Brain microvascular endothelial cell (primary cell): Measurements from ENCODE around the gene PACSIN1.

ENCODE experiments used
- DNase-seq: peaks from one replicate; pipeline ENCODE4 v3.0.0-alpha.2; 2020
- H3K27ac ChIP-seq: fragments of 250-450 bp; sonication (Bioruptor Pico); 2 replicates; pipeline ENCODE4 v1.5.1; 2020; ENCODE audit warnings: mild to moderate bottlenecking, moderate library complexity
- H3K27me3 ChIP-seq: fragments of 250-450 bp; sonication (Bioruptor Pico); replicated peaks from 2 replicates; pipeline ENCODE4 v1.5.1; 2020; ENCODE audit warnings: mild to moderate bottlenecking
- H3K36me3 ChIP-seq: fragments of 250-450 bp; sonication (Bioruptor Pico); replicated peaks from 2 replicates; pipeline ENCODE4 v1.5.1; 2020; ENCODE audit warnings: mild to moderate bottlenecking
- H3K4me3 ChIP-seq: 2 replicates; pipeline ENCODE4 v1.5.1; 2011; ENCODE audit warnings: low read depth, mild to moderate bottlenecking, control low read depth, low read length, moderate library complexity
- in situ Hi-C: cut with HindIII; loops from 2 replicates; pipeline ENCODE4 v1.10.0; 2017; ENCODE audit warnings: low sequenced_read_pairs, low pct_ligation_motif_present
- TF ChIP-seq, protein P1 (sequence below): IDR thresholded peaks from 2 replicates; pipeline ENCODE4 v1.5.1; 2011; ENCODE audit warnings: low read depth, mild to moderate bottlenecking, moderate library complexity, low read length, control low read depth, inconsistent platforms; ENCODE audit errors: missing control alignments

Gene PACSIN1

DNA sequence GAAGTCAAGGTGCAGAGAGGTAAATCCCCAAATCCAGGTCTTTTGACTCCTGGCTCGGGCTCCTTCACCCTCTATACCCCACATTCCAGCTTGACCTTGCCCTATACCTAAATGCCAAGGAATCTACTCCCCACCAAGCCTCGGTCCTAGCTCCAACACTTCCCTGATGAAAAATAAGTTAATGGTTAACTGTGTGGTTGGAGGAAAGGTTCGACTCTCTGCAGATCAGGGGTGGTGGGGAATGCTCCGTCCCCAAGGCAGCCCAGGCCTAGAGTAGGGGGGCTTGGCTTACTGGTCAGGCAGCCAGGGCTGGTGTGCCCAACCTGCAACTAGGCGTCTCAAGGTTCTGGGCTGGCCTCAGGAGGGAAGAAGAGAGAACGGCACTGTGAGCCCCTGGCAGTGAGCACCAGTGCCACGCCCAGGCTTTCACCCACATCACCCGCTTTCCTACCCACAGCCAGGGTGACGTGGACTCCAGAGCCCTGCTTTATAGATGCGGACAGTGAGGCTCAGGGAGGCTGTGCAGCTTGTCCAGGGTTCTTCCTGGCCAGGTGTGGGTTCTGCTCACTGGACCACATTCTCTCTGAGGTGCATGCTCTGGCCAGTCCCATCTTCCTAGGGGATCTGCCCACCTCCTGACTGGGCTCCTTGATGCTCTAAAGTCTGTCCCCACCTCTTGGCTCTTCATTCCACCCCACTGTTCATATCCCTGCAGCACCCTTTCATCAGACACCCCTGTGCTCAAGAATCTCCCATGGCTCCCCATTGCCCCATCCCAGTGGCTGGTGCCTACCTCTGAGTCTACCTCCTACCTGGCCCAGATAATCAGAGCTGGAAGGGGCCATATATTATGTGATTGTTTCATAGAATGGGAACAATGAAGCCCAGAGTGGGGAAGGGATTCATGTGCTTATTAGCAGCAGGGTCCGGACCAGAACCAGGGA, 82.1 kb downstream of the PACSIN1 start:
- H3K27ac ChIP-seq, result no peak overlapping the region
- no peak for DNase-seq
- in situ Hi-C loops, result no loop called here
- H3K27me3 ChIP-seq, result no peaks in the 10 kb centered on the region
- TF ChIP-seq, protein P1, sequence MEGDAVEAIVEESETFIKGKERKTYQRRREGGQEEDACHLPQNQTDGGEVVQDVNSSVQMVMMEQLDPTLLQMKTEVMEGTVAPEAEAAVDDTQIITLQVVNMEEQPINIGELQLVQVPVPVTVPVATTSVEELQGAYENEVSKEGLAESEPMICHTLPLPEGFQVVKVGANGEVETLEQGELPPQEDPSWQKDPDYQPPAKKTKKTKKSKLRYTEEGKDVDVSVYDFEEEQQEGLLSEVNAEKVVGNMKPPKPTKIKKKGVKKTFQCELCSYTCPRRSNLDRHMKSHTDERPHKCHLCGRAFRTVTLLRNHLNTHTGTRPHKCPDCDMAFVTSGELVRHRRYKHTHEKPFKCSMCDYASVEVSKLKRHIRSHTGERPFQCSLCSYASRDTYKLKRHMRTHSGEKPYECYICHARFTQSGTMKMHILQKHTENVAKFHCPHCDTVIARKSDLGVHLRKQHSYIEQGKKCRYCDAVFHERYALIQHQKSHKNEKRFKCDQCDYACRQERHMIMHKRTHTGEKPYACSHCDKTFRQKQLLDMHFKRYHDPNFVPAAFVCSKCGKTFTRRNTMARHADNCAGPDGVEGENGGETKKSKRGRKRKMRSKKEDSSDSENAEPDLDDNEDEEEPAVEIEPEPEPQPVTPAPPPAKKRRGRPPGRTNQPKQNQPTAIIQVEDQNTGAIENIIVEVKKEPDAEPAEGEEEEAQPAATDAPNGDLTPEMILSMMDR, result no peak
- H3K36me3 ChIP-seq, result no peaks in the 10 kb centered on the region
- H3K4me3 ChIP-seq, result no peak overlapping the region

DNA sequence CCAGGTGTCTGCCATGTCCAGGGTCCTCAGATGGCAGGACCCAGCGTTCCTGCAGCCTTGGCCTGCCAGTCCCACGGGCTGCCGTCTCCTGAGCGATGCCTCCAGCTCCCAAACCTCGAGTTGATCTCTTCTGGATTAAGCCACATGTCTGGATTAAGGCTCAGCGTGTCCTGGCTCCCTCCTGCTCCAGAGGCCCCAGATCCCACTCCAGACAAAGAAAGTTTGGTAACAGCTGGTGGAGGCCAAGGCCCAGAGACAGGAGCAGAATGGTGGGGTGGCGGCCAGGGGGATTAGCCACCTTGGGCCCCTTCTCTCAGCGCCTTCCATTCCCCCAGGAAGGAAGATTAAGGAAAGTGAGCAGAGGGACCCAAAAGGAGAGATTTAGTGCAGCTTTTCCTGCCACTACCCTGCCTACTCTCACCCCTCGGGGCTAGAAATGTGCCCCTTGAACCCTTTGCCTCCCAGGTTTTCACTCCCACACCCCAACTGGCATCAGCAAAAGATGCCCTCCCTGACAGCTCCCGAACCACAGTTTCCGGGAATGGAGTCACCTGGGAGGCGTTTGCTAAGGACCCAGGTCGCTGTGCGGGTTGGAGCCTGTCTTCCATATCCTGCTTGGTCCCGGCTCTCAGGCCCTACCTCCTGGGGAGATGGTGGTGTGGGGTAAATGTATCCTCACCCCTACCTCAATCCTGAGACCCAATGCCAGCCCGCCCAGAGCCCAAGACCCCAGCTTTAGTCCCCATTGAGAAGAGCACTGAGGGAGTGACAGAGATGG, 83.3 kb downstream of the PACSIN1 start:
- in situ Hi-C loops, result no loop called here
- Histone ChIP-seq H3K36me3 (no peaks in the 10 kb centered on the region), H3K4me3 (no peak overlapping the region), H3K27me3 (no peaks in the 10 kb centered on the region), H3K27ac (no peak overlapping the region)
- DNase-seq, result no peak
- TF ChIP-seq, protein P1, result no peak

DNA sequence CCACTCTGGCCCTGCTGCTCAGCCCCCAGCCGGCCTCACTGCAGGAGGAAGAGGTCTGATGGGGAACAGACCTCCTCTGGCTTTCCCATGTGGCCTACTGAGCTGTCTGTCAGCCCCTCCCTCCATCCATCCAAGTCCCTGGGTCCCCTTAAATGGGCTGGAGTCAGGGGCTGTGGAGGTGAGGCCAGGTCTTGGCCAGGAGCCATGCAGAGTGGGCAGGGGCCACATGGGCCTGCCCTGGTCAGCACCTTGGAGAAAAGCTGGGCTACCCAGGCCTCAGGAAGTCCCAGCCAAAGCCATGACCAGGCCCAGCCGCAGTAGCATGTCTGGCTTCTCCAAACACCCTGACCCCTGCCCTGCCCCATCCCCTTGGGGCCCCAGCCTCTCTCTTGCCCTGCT, 83.9 kb downstream of the PACSIN1 start:
- DNase-seq, result no peak
- Histone ChIP-seq H3K27me3 (no peaks in the 10 kb centered on the region), H3K4me3 (no peak overlapping the region), H3K27ac (no peak overlapping the region), H3K36me3 (no peaks in the 10 kb centered on the region)
- in situ Hi-C loops, result no loop called here
- TF ChIP-seq, protein P1, result no peak

DNA sequence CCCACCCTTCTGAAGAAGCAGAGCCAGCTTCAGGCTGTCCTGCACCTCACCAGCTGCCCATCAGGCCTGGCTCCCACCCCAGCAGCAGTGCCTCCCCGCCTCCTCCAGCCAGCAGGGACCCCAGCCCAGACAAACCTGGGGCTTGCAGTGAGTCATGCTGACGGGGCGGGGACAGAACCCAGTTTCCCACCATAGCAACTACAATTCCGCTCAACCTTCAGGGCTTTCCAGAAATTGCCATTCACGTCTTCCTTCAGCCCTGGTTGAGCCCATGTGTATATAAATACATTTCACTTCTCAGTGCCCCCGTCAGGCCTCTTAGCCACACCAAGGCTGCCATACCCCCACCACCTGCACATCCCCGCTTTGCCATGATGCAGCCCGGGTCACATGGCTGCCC, 85.8 kb downstream of the PACSIN1 start:
- no peaks in the 10 kb centered on the region for H3K36me3 ChIP-seq
- in situ Hi-C loops, result no loop called here
- no peak for DNase-seq
- no peak overlapping the region for H3K4me3 ChIP-seq
- H3K27me3 ChIP-seq, result no peaks in the 10 kb centered on the region
- H3K27ac ChIP-seq, result no peak overlapping the region
- TF ChIP-seq, protein P1, result no peak

DNA sequence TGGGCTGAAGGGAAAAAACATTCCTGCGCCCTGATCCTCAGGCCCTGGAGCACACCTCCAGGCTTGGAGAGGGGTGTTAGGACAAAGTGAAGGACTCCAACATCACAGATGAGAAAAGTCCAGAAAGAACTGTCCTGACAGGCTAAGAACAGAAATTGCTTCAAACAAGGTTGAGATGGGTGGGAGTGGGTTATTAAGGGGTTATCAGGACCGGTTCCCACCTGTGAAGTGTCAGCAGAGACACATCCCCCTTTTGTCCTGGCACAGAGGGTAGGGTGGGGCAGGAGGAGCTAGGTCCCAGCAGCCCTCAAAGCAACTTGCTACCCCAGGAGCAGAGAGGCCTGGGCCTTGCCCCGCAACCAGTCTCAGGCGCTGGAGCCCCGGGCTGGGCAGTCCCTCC, 86.7 kb downstream of the PACSIN1 start:
- in situ Hi-C loops, result no loop called here
- DNase-seq, result no peak
- Histone ChIP-seq H3K36me3 (no peaks in the 10 kb centered on the region), H3K27ac (no peak overlapping the region), H3K27me3 (no peaks in the 10 kb centered on the region), H3K4me3 (no peak overlapping the region)
- TF ChIP-seq, protein P1, result no peak
